HepG2 (cell line): Measurements from ENCODE around the gene CREB3. TPM values are rescaled to one million over a fixed set of nuclear protein-coding genes. Genes with fewer than 3 reads are reported as not detected.
A peak's percentile ranks its signal among the peaks of the same experiment; 100 is the strongest.

Experiments
- ARID4A ChIP-seq: sonication (generic); formaldehyde crosslinking; IDR thresholded peaks from 2 replicates; pipeline ENCODE4 v1.5.0; 2020; ENCODE audit warnings: mild to moderate bottlenecking, missing genetic modification reagents, borderline replicate concordance
- CREB1 ChIP-seq, 2 experiments: fragments of 450-650 bp in 1 of 2; IDR thresholded peaks; 2 replicates each; pipeline ENCODE4 v1.6.1; 2016 to 2017; ENCODE audit warnings: control low read depth in 1 of 2, mild to moderate bottlenecking in 1 of 2, missing compliant biosample characterization in 1 of 2, missing genetic modification characterization in 1 of 2
- CTCF ChIP-seq: sonication (generic); formaldehyde crosslinking; IDR thresholded peaks from 2 replicates; pipeline ENCODE4 v1.5.0; 2020; ENCODE audit warnings: mild to moderate bottlenecking, missing genetic modification reagents, moderate library complexity
- POLR2AphosphoS2 ChIP-seq: IDR thresholded peaks from 2 replicates; pipeline ENCODE4 v1.6.1; 2011; ENCODE audit warnings: low read depth, low read length, improper control_type of control experiment
- PRPF4 ChIP-seq: fragments of 200-400 bp; formaldehyde crosslinking; IDR thresholded peaks from 2 replicates; pipeline ENCODE4 v1.6.1; 2016; ENCODE audit warnings: low read length, low read depth; ENCODE audit not compliant: poor library complexity, severe bottlenecking
- RAD21 ChIP-seq: fragments of 450-650 bp; formaldehyde crosslinking; IDR thresholded peaks from 2 replicates; pipeline ENCODE4 v1.5.0; 2020; ENCODE audit warnings: mild to moderate bottlenecking
- XRCC5 ChIP-seq: fragments of 200-400 bp; formaldehyde crosslinking; optimal IDR thresholded peaks from 2 replicates; pipeline ENCODE3; 2017; ENCODE audit warnings: mild to moderate bottlenecking, low read length
- ZBTB3 ChIP-seq: sonication (generic); formaldehyde crosslinking; IDR thresholded peaks from 2 replicates; pipeline ENCODE4 v1.4.0; 2020; ENCODE audit warnings: low read depth, mild to moderate bottlenecking, moderate library complexity, missing genetic modification reagents, borderline replicate concordance
- ZBTB33 ChIP-seq: sonication (generic); formaldehyde crosslinking; IDR thresholded peaks from 2 replicates; pipeline ENCODE4 v1.4.0; 2020; ENCODE audit warnings: missing genetic modification reagents
- ZNF12 ChIP-seq: sonication (generic); formaldehyde crosslinking; IDR thresholded peaks from 2 replicates; pipeline ENCODE4 v1.5.0; 2020; ENCODE audit warnings: missing genetic modification reagents
- ZNF296 ChIP-seq: sonication (generic); formaldehyde crosslinking; conservative IDR thresholded peaks from 2 replicates; pipeline ENCODE4 v1.5.0; 2020; ENCODE audit warnings: mild to moderate bottlenecking, missing genetic modification reagents
- ZNF574 ChIP-seq: sonication (generic); formaldehyde crosslinking; IDR thresholded peaks from 2 replicates; pipeline ENCODE4 v1.4.0; 2020; ENCODE audit warnings: missing genetic modification reagents
- ZXDC ChIP-seq: sonication (generic); formaldehyde crosslinking; IDR thresholded peaks from 2 replicates; pipeline ENCODE4 v1.5.0; 2020; ENCODE audit warnings: mild to moderate bottlenecking, missing genetic modification reagents
- polyA plus RNA-seq, 8 experiments: library from polyadenylated mRNA; depleted of rRNA in 3 of 8; stranded (reverse) in 7 of 8; unstranded in 1 of 8; fragments of >200 nt; fragmentation: Illumina TruSeq in 4 of 8; extraction: Trizol in 4 of 8; gene quantifications; 2 replicates each; pipeline versions ENCODE4 v1.2.1 to v1.2.3, GENCODE V29; 2011 to 2016; ENCODE audit warnings: low read depth in 4 of 8, missing spikeins in 1 of 8, mixed read lengths in 1 of 8; ENCODE audit not compliant: insufficient read depth in 1 of 8
- total RNA-seq, 5 experiments: library from RNA; depleted of rRNA; stranded (reverse); fragments of >200 nt; fragmentation: Illumina TruSeq; extraction: Trizol; gene quantifications; 2 replicates each; pipeline ENCODE4 v1.2.3, GENCODE V29; 2016; ENCODE audit warnings: low read depth in 1 of 5

Gene CREB3
- total and polyA plus RNA-seq, 2 of the 13 experiments (the other 11 are each of a cell fraction or from before 2014, with no cell fraction given), result 11.1 to 34.2 TPM

GRCh38 chr9:35729700-35730485 is 2.6 kb upstream of the CREB3 start (continued):
- TF ChIP-seq POLR2AphosphoS2 (no peak), ARID4A (CRISPR knock-in tag) (peak; percentile 35; the same call in 1 of the 2 replicates), CTCF (CRISPR knock-in tag) (peak; percentile 51), ZNF296 (CRISPR knock-in tag) (no peak), ZNF12 (CRISPR knock-in tag) (peak; percentile 88; the same call in 1 of the 2 replicates), ZBTB3 (CRISPR knock-in tag) (no peak), ZBTB33 (CRISPR knock-in tag) (peak; percentile 86), CREB1 (IDR thresholded peaks at IDR 0.05) (0 out of 2 replicates have a peak, but pooled peaks have one; percentile 2), CREB1 (CRISPR knock-in tag; IDR thresholded peaks at IDR 0.05) (no peak), XRCC5 (peak; percentile 41), RAD21 (CRISPR knock-in tag) (0 out of 2 replicates have a peak, but pooled peaks have one; percentile 28), ZXDC (CRISPR knock-in tag) (no peak), PRPF4 (no peak), ZNF574 (0 out of 2 replicates have a peak, but pooled peaks have one; percentile 8)
